Spinal cord (tissue), 10 donors: Measurements from ENCODE around the gene HMGXB4. TPM values are rescaled to one million over a fixed set of nuclear protein-coding genes. Genes with fewer than 3 reads are reported as not detected.
A peak's percentile ranks its signal among the peaks of the same experiment; 100 is the strongest.
"Not testable (repeated sequence)": the region's sequence is repeated elsewhere in the genome, so short reads cannot be mapped to it uniquely, and the experiment has no call there.

Experiments
- DNase-seq, 6 donors: peaks; one replicate each; pipeline versions ENCODE4 v3.0.0 to v3.0.0-alpha.2; 2013 to 2015; ENCODE audit warnings: low spot score in 6 of 6, low read depth in 4 of 6
- H3K27ac ChIP-seq: one replicate; pipeline ENCODE4 v1.5.1; 2013; ENCODE audit warnings: low read depth, low read length, control low read depth
- H3K27me3 ChIP-seq: one replicate; pipeline ENCODE4 v1.6.1; 2013; ENCODE audit warnings: low read length; ENCODE audit not compliant: control insufficient read depth, insufficient read depth
- H3K36me3 ChIP-seq: one replicate; pipeline ENCODE4 v1.6.1; 2013; ENCODE audit warnings: low read length; ENCODE audit not compliant: control insufficient read depth, insufficient read depth
- H3K4me1 ChIP-seq: one replicate; pipeline ENCODE4 v1.6.1; 2013; ENCODE audit warnings: low read length; ENCODE audit not compliant: control insufficient read depth, insufficient read depth
- H3K4me3 ChIP-seq: one replicate; pipeline ENCODE4 v1.5.1; 2013; ENCODE audit warnings: low read depth, low read length, control low read depth
- H3K9me3 ChIP-seq: one replicate; pipeline ENCODE4 v1.6.1; 2013; ENCODE audit warnings: low read length; ENCODE audit not compliant: control insufficient read depth, insufficient read depth
- WGBS: methylation state at CpG from one replicate; pipeline ENCODE4 v1.1.5; 2013; ENCODE audit warnings: missing lambda C conversion rate; ENCODE audit not compliant: insufficient coverage; 5-methylcytosine and 5-hydroxymethylcytosine counted together
- polyA plus RNA-seq, 2 donors: library from polyadenylated mRNA; unstranded; fragments of 120-200 nt; gene quantifications; one replicate each; pipeline ENCODE4 v1.2.1, GENCODE V29; 2013; ENCODE audit not compliant: insufficient read length in 2 of 2
- total RNA-seq, 2 donors: library from RNA; depleted of rRNA in 1 of 2; stranded (reverse); fragments of 120-200 nt in 1 of 2; fragments of >200 nt in 1 of 2; gene quantifications; one replicate each; pipeline versions ENCODE4 v1.2.3 to v1.2.4, GENCODE V29; 2013 to 2014
- donor health status: healthy.

HMGXB4 gene
- total and polyA plus RNA-seq, 4 donors: 13.9 to 25.6 (median 22.0) TPM

DNA sequence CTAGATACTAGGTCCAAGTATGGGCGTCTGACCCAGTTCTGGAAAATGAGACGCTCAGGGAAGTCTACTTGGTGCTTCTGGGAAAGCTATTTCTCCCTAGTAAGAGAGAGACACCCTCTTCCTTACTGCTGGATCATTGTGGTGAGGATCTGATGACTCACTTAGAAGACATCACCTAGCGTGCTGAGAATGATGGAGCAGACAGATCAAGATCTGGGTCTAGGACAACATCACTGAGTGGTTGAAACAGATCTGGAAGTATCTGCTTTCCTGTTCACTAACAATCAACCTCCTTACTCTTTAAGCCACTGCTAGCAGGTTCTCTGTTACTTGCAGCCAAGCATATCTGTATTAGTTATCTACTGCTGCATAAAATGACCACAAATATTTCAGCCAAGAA lies 38.3 kb upstream of the HMGXB4 start:
- H3K4me3 ChIP-seq: no peak overlapping the region
- no peaks in the 10 kb centered on the region for H3K27me3 ChIP-seq
- no peaks in the 10 kb centered on the region for H3K9me3 ChIP-seq
- WGBS: no CpG with 5 or more reads among the region's 3 CpGs
- no peak overlapping the region for H3K27ac ChIP-seq
- no peaks in the 10 kb centered on the region for H3K4me1 ChIP-seq
- DNase-seq: no peak
- H3K36me3 ChIP-seq: no peaks in the 10 kb centered on the region

DNA sequence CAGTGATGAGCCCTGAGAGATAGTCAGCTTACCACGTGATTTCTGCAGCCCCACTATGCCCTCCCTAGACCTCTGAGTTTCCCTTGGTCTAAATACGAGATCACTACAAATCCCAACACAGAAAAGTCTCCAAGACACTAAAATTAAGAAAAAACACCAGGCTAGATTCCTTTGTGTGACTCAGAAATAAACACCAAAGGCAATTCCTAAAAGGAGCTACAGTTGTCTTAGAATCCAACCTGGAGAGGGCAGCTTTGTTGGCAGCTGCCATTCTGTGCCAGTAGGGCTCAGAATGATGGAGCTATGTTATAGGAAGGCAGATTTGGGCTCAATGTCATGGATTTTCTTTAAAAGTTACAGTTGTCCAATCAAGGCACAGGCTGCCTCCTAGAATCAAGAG lies 37.1 kb upstream of the HMGXB4 start:
- H3K4me1 ChIP-seq: no peaks in the 10 kb centered on the region
- H3K27ac ChIP-seq: no peak overlapping the region
- H3K27me3 ChIP-seq: no peaks in the 10 kb centered on the region
- no peaks in the 10 kb centered on the region for H3K9me3 ChIP-seq
- WGBS: 89% methylated on average over 1 of the region's 2 CpGs
- no peak for DNase-seq
- no peak overlapping the region for H3K4me3 ChIP-seq
- H3K36me3 ChIP-seq: no peaks in the 10 kb centered on the region

DNA sequence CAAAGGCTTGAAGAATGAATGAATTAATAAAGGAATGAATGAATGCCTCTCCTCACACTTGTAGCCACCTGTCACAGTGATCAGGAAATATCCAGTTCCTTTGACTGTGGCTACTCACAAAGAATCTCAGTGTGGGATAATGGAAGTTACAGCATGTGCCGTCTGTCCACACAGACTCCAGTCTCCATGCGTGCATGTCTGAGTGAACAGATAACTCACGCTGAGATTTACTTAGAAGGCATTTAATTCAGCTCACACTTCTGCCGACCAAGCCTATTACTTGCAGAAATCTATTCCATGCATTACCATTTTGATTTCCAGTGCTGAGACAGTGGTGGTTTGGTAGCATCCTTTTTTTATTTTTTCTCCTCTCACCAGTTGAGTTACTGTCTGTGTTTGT lies 32.3 kb upstream of the HMGXB4 start:
- DNase-seq: peak in 1 of 6 donors; percentile 71
- Histone ChIP-seq H3K36me3 (no peaks in the 10 kb centered on the region), H3K4me1 (no peaks in the 10 kb centered on the region), H3K9me3 (no peaks in the 10 kb centered on the region), H3K27ac (no peak overlapping the region), H3K27me3 (no peaks in the 10 kb centered on the region), H3K4me3 (no peak overlapping the region)
- no CpG with 5 or more reads among the region's 4 CpGs for WGBS

DNA sequence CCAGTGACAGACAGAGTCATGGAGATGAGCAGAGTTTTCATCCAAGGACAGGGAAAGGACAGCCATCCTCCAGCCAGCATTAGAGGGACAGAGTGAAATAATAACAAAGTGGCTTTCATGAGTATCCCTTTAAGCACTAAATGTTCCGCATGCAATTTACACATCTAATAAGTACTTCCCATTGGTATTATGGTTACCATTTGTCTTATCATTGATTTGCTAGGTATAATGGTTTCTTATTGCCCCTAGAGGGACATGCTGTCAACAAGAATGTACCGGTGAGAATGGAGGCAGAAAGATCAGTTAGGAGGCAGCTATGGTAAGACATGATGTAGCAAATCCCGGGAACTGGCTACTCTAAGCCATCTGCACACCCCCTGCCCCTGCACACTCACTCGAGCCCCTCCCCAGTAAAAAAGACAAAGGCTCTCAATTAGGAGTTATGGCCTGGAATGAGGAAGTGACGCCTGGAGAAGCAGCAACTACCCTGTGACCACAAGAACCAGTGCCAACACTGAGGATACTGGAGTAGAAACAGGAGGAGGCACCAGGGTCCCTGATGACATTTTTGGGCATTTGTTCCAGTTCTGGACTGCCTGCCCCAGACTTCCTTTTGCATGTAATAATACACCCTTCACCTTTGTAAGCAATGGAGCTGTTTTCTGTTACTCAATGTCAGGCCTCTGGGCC lies 30.2 kb upstream of the HMGXB4 start:
- Histone ChIP-seq H3K27me3 (no peaks in the 10 kb centered on the region), H3K9me3 (no peaks in the 10 kb centered on the region), H3K27ac (no peak overlapping the region), H3K4me1 (no peaks in the 10 kb centered on the region), H3K36me3 (no peaks in the 10 kb centered on the region), H3K4me3 (no peak overlapping the region)
- peak in 1 of 6 donors; percentile 66 for DNase-seq
- 75% methylated on average over 1 of the region's 5 CpGs for WGBS

DNA sequence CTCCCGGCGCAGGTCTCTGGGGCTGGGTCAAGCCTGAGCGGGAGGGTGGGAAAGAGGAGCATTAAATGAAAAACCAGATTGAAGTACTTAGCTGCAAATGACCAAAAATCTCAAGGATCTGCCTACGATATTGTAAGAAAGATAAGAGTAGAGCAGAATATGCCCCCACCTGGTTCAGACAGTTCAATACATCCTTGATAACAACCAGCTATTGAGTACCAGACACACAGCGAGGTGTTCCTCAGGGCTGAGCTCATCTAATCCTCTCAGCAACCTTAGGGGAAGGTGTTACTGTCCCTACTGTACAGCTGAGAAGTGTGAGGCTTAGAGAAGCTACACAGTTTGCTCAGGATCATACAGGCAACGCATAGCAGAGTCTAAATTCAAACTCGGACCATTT lies 27.4 kb upstream of the HMGXB4 start:
- Histone ChIP-seq H3K9me3 (no peaks in the 10 kb centered on the region), H3K4me1 (no peaks in the 10 kb centered on the region), H3K27ac (no peak overlapping the region), H3K36me3 (no peaks in the 10 kb centered on the region), H3K4me3 (no peak overlapping the region), H3K27me3 (no peaks in the 10 kb centered on the region)
- WGBS: 83% methylated on average over 1 of the region's 7 CpGs
- peak in 1 of 6 donors; percentile 43 for DNase-seq

DNA sequence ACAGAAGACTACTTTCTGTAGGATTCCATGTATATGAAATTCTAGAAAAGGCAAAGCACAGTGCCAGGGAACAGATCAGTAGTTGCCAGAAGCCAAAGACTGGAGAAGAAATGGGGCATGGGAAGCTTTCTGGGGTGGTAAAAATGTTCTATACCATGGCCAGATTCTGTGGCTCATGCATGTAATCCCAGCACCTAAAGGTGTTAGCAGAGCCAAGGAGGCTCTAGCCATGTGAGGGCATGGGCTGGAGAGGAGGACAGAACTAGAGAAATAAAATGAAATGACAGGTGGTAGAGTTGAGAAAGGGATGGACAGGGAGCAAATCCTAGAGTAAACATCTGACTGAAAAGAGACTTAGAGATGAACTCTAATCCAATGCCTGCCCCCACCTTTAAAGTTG lies 26.9 kb upstream of the HMGXB4 start:
- no peaks in the 10 kb centered on the region for H3K9me3 ChIP-seq
- no peak overlapping the region for H3K4me3 ChIP-seq
- H3K36me3 ChIP-seq: no peaks in the 10 kb centered on the region
- no peak overlapping the region for H3K27ac ChIP-seq
- H3K27me3 ChIP-seq: no peaks in the 10 kb centered on the region
- no peaks in the 10 kb centered on the region for H3K4me1 ChIP-seq
- DNase-seq: no peak

DNA sequence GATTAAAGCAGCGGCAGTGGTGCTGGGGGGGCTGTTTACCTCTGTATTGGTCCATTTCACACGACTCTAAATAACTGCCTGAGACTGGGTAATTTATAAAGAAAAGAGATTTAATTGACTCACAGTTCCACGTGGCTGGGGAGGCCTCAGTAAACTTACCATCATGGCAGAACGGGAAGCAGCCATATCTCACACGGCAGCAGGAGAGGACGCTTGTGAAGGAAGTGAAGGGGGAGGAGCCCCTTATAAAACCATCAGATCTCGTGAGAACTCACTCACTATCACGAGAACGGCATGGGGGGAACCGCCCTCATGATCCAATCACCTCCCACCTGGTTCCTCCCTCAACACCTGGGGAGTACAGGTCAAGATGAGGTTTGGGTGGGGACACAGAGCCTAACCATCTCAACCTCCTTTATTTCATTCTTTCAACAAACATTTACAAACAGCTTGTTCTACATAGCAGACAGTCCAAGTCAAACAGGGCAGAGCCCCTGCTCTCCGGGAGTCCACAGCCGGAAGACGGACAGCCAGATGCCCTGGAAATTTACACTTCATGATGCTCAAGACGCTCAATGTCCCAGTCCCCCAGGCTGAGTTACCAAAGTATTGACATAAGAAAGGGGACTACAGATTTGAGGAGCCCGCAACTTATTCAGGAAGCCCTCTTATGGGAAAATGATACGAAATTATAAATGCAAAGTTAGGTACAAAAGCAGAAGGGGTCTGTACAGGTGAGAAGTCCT lies 26.3 kb upstream of the HMGXB4 start:
- Histone ChIP-seq H3K27me3 (no peaks in the 10 kb centered on the region), H3K4me1 (no peaks in the 10 kb centered on the region), H3K9me3 (no peaks in the 10 kb centered on the region), H3K27ac (no peak overlapping the region), H3K36me3 (no peaks in the 10 kb centered on the region), H3K4me3 (no peak overlapping the region)
- DNase-seq: no peak
- WGBS: 66% methylated on average over 4 of the region's 16 CpGs

DNA sequence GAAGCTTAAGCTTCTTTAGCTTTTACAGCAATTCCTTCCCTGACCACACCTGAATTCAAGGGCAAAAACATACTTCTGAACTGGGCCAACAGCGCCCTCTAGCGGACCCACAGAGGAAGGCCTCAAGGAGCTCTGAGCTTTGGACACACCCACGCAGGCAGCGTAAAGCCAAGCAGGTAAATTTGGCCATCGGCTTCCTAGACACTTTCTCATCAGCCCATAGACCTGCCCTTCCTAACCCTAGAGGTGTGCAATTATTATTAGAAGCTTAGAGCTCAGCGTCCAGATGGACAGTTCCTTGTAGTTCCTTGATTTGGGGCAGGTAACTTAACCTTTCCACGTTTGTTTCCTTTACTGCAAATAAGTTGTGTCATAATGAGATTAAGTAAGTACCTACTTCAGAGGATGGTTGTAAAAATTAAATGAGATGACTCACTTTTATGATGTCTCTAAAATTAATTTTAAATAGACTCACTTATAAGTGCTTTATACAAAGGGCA lies 25.7 kb upstream of the HMGXB4 start:
- peak in 5 of 6 donors; percentile 43 to 94 (median 56) for DNase-seq
- no peaks in the 10 kb centered on the region for H3K36me3 ChIP-seq
- WGBS: 0% methylated on average over 3 of the region's 7 CpGs

DNA sequence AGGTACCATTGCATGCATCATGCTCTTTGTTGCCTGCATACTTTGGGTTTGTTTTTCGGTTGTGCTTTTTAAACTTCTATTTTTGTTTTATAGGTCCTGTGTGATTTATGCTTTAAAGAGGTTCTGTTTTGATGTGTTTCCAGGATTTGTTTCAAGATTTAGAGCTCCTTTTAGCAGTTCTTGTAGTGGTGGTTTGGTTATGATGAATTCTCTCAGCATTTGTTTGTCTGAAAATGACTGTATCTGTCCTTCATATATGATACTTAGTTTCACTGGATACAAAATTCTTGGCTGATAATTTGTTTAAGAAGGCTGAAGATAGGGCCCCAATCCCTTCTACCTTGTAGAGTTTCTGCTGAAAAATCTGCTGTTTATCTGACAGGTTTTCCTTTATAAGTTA lies 18.5 kb upstream of the HMGXB4 start:
- 100% methylated on average over 1 of the region's 1 CpG for WGBS
- H3K9me3 ChIP-seq, H3K27me3 ChIP-seq, DNase-seq, H3K36me3 ChIP-seq, H3K4me3 ChIP-seq, H3K27ac ChIP-seq, H3K4me1 ChIP-seq: not testable (repeated sequence)

More for the DNA sequence above, 25.7 kb upstream of the HMGXB4 start:
- no peaks in the 10 kb centered on the region for H3K9me3 ChIP-seq
- H3K4me1 ChIP-seq: no peaks in the 10 kb centered on the region
- H3K27me3 ChIP-seq: no peaks in the 10 kb centered on the region
- no peak overlapping the region for H3K4me3 ChIP-seq
- no peak overlapping the region for H3K27ac ChIP-seq

DNA sequence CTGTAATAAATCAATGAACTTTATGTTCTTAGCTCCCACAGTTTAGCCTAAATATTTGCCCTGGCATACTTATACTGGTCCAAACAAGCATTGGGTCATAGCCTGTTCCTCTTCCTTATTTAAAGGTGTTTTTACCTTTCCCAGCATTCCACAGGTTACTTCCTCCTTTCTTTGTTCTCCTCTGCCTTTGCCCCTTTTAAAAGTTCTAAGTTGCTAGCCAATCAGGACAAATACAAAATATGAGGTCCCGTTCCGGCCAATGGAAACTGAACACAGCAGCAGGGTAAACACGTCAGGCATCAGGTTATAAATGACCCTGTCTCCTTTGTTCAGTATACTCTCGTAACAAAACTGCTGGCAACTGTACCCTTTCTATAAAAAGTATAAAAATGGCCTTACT lies 12.8 kb upstream of the HMGXB4 start:
- H3K27ac ChIP-seq, DNase-seq, H3K9me3 ChIP-seq, H3K4me1 ChIP-seq, H3K36me3 ChIP-seq, H3K27me3 ChIP-seq, H3K4me3 ChIP-seq: not testable (repeated sequence)
- WGBS: 89% methylated on average over 3 of the region's 4 CpGs
